ENCODE results near the gene BCAS3. TPM values are rescaled to one million over a fixed set of nuclear protein-coding genes. Genes with fewer than 3 reads are reported as not detected.
"Not testable (repeated sequence)": the region's sequence is repeated elsewhere in the genome, so short reads cannot be mapped to it uniquely, and the experiment has no call there.

The BCAS3 gene
- polyA plus RNA-seq, 1 experiment = 17.5 TPM

DNA sequence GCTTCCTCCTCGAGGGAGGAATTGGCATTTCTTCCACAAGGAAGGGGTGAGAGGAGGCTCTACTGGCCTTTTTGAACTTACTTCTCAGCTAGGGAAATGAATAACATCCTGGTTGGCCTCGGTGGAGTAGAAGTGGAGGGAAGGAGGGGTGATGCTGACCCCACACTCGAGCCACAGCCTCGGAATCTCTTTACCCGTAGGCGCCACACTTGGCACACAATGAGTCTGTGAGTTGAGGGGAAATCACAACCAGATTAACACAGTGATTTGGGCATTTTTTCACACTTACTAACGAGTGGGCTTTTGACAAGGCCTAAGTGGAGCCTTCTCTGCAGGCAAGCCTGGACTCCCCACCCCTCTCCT is 674.7 kb downstream of the BCAS3 start:
- Histone ChIP-seq H3K9me3 (ENCODE audit: control insufficient read depth, insufficient read depth, low read length) (no peaks in the 10 kb centered on the region), H3K27me3 (ENCODE audit: control insufficient read depth, insufficient read depth, low read length) (no peaks in the 10 kb centered on the region), H3K27ac (ENCODE audit: low read depth, low read length) (no peak overlapping the region), H3K4me3 (ENCODE audit: low read depth, low read length) (no peak overlapping the region)
- ChIA-PET CTCF (no interaction called here), POLR2A (interaction anchor here (0.9 kb wide), 1 partner anchor 44 kb away, joined by 4 read pairs; no protein-coding TSS in a partner anchor)
- TF ChIP-seq, protein P1, sequence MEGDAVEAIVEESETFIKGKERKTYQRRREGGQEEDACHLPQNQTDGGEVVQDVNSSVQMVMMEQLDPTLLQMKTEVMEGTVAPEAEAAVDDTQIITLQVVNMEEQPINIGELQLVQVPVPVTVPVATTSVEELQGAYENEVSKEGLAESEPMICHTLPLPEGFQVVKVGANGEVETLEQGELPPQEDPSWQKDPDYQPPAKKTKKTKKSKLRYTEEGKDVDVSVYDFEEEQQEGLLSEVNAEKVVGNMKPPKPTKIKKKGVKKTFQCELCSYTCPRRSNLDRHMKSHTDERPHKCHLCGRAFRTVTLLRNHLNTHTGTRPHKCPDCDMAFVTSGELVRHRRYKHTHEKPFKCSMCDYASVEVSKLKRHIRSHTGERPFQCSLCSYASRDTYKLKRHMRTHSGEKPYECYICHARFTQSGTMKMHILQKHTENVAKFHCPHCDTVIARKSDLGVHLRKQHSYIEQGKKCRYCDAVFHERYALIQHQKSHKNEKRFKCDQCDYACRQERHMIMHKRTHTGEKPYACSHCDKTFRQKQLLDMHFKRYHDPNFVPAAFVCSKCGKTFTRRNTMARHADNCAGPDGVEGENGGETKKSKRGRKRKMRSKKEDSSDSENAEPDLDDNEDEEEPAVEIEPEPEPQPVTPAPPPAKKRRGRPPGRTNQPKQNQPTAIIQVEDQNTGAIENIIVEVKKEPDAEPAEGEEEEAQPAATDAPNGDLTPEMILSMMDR (IDR thresholded peaks at IDR 0.05; ENCODE audit: low read depth, low read length) = no peak
- no peak for DNase-seq (ENCODE audit: low read depth, low spot score)

DNA sequence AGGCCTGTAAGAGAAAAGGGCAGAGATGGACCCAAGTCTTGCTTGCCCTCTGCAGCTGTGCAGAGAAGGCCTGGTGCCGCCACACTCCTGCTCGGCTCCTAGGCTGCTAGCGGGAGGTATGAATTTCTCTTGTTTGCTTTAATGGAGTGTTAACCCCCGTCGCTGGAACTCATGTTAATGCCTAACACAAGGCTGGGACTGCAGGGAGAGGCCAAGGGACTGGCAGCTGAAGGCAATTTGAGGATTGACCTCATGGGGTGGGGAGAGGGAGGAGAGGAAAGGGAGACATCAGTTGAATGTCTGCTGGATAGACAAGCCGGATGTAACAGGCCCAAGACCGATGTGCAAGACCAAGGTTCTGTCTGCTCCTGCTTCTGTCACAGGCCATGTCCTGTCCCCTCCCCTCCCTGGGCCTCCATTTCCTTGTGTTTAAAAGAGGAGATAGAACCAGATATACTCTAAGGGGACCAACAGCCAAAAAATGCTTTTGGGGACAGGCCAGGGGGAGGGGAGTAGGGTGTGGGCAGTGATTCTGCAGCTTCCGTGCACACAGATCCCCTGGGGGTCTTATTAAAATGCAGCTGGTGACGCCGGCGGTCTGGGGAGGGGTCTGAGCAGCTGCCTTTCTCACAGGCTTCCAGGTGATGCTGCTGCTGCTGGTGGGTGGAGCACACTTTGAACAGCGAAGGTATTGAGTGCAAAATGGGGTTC is 675.3 kb downstream of the BCAS3 start:
- Histone ChIP-seq H3K27me3 (ENCODE audit: control insufficient read depth, insufficient read depth, low read length) (no peaks in the 10 kb centered on the region), H3K9me3 (ENCODE audit: control insufficient read depth, insufficient read depth, low read length) (no peaks in the 10 kb centered on the region), H3K4me3 (ENCODE audit: low read depth, low read length) (no peak overlapping the region), H3K27ac (ENCODE audit: low read depth, low read length) (no peak overlapping the region)
- TF ChIP-seq, protein P1 (IDR thresholded peaks at IDR 0.05; ENCODE audit: low read depth, low read length) = no peak
- DNase-seq (ENCODE audit: low read depth, low spot score) = no peak
- ChIA-PET POLR2A (no interaction called here), CTCF (no interaction called here)

DNA sequence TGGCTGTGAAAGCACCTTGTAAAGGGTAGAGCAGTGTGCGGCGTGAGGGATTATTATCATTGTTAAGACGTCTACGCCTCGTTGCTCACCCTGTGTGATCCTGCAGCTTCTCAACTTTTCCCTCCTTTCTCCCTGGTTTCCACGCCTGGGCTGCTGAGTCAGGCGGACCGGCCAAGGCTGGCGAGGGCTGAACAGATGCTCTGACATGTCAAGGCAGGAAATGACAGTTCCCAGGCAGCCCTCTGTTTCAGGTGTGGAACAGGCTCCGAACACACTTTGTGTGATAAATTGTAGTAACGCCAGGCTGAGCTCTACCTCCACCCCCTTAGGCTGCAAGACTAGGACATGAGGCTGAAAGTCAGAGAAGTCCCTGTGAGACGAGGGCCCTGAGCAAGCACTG is 676.0 kb downstream of the BCAS3 start:
- ChIA-PET POLR2A (no interaction called here), CTCF (no interaction called here)
- H3K9me3 ChIP-seq (ENCODE audit: control insufficient read depth, insufficient read depth, low read length) = no peaks in the 10 kb centered on the region
- H3K4me3 ChIP-seq (ENCODE audit: low read depth, low read length) = no peak overlapping the region
- no peaks in the 10 kb centered on the region for H3K27me3 ChIP-seq (ENCODE audit: control insufficient read depth, insufficient read depth, low read length)
- DNase-seq (ENCODE audit: low read depth, low spot score) = no peak
- TF ChIP-seq, protein P1 (IDR thresholded peaks at IDR 0.05; ENCODE audit: low read depth, low read length) = no peak
- H3K27ac ChIP-seq (ENCODE audit: low read depth, low read length) = no peak overlapping the region

DNA sequence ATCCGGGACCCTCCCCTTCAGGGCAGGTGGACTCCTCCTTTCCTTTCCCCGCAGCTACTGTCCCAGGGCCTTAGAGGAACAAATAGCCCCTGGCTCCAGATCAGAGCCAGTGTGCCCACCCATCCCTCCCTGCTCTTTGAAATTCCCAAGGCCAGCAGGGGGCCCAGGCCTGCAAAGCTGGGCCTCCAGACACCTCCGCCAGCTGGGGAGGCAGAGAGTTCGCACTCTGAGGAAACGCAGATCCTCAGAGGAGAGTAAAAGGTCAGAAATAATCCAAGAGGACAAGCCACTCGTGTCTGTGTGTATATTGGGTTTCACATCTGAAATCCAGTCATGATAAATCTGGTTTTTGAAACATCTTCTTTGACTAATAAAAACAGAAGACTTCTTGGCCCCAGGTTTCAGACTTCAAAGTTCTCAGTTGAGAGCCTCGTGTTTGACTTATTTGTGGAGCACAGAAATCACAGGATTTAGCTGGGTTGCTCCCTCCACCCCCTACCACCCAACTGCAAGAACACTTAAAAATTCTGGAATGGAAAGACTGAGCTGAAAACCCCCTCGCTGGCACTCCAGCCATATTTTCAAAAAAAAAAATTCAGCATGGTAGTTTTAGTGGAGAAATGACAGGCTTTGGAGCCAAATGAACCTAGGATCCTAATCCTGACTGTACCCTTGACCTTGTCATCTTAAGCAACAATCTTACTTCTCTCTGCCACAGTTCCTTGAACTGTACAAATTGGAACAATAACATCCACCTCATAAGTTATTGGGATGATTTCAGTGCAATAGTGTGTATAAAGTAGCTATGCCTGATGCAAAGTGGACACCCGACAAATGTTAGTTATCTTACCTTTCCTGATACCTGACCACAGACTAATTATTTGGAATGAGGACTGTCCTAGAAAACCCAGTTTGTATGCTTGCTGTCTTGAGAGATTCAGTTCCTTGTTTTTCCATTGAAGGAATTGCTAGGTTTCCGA is 677.5 kb downstream of the BCAS3 start:
- Histone ChIP-seq H3K9me3 (ENCODE audit: control insufficient read depth, insufficient read depth, low read length) (no peaks in the 10 kb centered on the region), H3K27me3 (ENCODE audit: control insufficient read depth, insufficient read depth, low read length) (no peaks in the 10 kb centered on the region), H3K4me3 (ENCODE audit: low read depth, low read length) (no peak overlapping the region), H3K27ac (ENCODE audit: low read depth, low read length) (no peak overlapping the region)
- no peak for DNase-seq (ENCODE audit: low read depth, low spot score)
- POLR2A ChIA-PET = no interaction called here
- CTCF ChIA-PET = interaction anchor here (0.7 kb wide), 1 partner anchor 384 kb away, joined by 3 read pairs; no protein-coding TSS in a partner anchor
- TF ChIP-seq, protein P1 (IDR thresholded peaks at IDR 0.05; ENCODE audit: low read depth, low read length) = 0 out of 2 replicates have a peak, but pooled peaks have one; percentile 4

DNA sequence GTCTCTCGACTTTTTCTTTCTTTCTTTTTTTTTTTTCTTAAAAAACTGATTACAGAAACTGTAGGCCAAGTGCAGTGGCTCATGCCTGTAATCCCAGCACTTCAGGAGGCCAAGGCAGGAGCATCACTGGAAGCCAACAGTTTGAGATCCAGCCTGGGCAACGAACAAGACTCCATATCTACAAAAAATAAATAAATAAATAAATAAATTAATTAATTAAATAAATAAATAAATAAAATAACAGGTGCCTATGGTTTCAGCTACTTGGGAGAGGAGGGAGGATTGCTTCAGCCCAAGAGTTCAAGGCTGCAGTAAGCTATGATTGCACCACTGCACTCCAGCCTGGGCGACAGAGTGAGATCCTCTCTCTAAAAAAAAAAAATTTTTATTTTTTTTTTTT is 679.4 kb downstream of the BCAS3 start:
- DNase-seq (ENCODE audit: low read depth, low spot score); H3K4me3 ChIP-seq (ENCODE audit: low read depth, low read length); H3K27me3 ChIP-seq (ENCODE audit: control insufficient read depth, insufficient read depth, low read length); H3K9me3 ChIP-seq (ENCODE audit: control insufficient read depth, insufficient read depth, low read length); POLR2A ChIA-PET: not testable (repeated sequence)
- H3K27ac ChIP-seq (ENCODE audit: low read depth, low read length) = peak overlapping the region; percentile 52
- CTCF ChIA-PET = interaction anchor here (0.6 to 1.6 kb wide), 2 partner anchors 75 to 386 kb away, joined by 3 to 5 read pairs; no protein-coding TSS in a partner anchor

DNA sequence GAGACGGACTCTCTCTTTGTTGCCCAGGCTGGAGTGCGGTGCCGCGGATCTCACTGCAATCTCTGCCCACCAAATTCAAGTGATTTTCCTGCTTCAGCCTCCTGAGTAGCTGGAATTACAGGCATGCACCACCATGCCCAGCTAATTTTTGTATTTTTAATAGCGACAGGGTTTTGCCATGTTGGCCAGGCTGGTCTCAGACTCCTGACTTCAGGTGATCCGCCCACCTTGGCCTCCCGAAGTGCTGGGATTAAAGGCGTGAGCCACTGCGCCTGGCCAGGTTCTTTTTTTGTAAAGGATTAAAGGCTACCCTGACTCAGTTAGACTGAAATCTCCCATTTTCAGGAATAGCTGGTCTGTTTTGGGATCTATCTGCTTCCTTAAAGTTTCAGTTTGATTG is 681.9 kb downstream of the BCAS3 start:
- H3K4me3 ChIP-seq (ENCODE audit: low read depth, low read length); H3K27ac ChIP-seq (ENCODE audit: low read depth, low read length); H3K27me3 ChIP-seq (ENCODE audit: control insufficient read depth, insufficient read depth, low read length); DNase-seq (ENCODE audit: low read depth, low spot score); H3K9me3 ChIP-seq (ENCODE audit: control insufficient read depth, insufficient read depth, low read length); POLR2A ChIA-PET: not testable (repeated sequence)
- CTCF ChIA-PET = interaction anchor here (0.6 to 0.7 kb wide), 2 partner anchors 17 to 388 kb away, joined by 3 read pairs; no protein-coding TSS in a partner anchor
